Neural cell (in vitro differentiated cells): ENCODE measurements around the gene TMOD4.
A peak's percentile ranks its signal among the peaks of the same experiment; 100 is the strongest.

Source experiments
- EP300 ChIP-seq: fragments of 450-650 bp; conservative IDR thresholded peaks from 2 replicates; pipeline ENCODE4 v1.6.1; 2014; ENCODE audit warnings: antibody characterized with exemption, mild to moderate bottlenecking, moderate library complexity; ENCODE audit not compliant: poor library complexity, severe bottlenecking
- EZH2 ChIP-seq: fragments of 200-600, 300-800 bp; shearing (Covaris generic), sonication (generic); IDR thresholded peaks from 2 replicates; pipeline ENCODE4 v1.6.1; 2014; ENCODE audit warnings: antibody characterized with exemption, low read length, borderline replicate concordance, mild to moderate bottlenecking; ENCODE audit not compliant: insufficient read depth, poor library complexity, severe bottlenecking
- MXI1 ChIP-seq: fragments of 450-650 bp; conservative IDR thresholded peaks from 2 replicates; pipeline ENCODE4 v1.6.1; 2014; ENCODE audit warnings: antibody characterized with exemption, mild to moderate bottlenecking; ENCODE audit not compliant: poor library complexity, severe bottlenecking
- POLR2AphosphoS5 ChIP-seq: IDR thresholded peaks from 2 replicates; pipeline ENCODE4 v1.6.1; 2012
- RAD21 ChIP-seq: fragments of 450-650 bp; conservative IDR thresholded peaks from 2 replicates; pipeline ENCODE4 v1.6.1; 2014; ENCODE audit warnings: antibody characterized with exemption, mild to moderate bottlenecking, moderate library complexity
- TAF1 ChIP-seq: IDR thresholded peaks from 2 replicates; pipeline ENCODE4 v1.6.1; 2012; ENCODE audit warnings: low read depth
- TF ChIP-seq, protein P1 (sequence below): IDR thresholded peaks from 2 replicates; pipeline ENCODE4 v1.6.1; 2012; ENCODE audit warnings: borderline replicate concordance
- TF ChIP-seq, protein P2 (sequence below): fragments of 450-650 bp; IDR thresholded peaks from 2 replicates; pipeline ENCODE4 v1.5.1; 2014; ENCODE audit warnings: antibody characterized with exemption, mild to moderate bottlenecking, moderate library complexity; ENCODE audit not compliant: poor library complexity, severe bottlenecking

DNA sequence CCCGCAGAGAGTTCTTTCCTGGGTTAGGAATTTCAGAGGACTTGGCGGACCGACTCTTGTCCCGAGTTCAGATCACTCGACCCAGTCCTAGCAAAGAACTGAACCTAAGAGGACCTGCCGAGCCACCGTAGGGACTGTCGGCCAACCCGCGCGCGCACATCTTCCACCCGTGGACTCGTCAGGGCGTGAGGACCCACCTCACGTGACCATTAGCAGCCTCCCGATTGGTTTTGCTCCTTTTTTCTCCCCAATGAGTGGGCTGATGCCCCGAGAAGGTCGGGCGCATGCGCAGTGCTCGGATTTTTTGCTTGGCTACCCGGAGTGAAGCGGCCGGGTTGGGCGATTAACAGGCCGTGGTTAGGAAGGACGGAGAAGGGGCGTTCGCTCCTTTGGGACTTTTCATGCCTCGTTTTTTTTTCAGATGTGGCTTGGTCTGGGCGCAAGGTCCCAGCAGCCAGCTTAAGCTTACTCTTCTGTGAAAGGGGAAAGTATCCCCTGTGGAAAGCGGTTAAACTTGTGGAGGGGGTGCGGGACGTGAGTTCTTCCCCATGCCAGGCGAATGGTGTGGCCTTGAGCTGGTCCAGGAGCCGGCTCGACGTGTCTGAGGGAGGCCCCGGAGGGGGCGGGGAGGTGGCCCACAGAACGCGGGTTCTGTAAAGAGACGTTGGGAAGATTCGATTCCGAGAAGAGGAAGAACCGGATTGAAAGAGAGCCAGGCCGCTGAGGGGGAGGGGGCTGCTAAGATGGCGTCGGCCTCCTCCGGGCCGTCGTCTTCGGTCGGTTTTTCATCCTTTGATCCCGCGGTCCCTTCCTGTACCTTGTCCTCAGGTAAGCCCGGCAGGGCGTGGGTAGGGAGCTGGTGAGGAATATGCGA lies 22.7 kb upstream of the TMOD4 start, which contains the start of gene PIP5K1A:
- TF ChIP-seq, protein P1, sequence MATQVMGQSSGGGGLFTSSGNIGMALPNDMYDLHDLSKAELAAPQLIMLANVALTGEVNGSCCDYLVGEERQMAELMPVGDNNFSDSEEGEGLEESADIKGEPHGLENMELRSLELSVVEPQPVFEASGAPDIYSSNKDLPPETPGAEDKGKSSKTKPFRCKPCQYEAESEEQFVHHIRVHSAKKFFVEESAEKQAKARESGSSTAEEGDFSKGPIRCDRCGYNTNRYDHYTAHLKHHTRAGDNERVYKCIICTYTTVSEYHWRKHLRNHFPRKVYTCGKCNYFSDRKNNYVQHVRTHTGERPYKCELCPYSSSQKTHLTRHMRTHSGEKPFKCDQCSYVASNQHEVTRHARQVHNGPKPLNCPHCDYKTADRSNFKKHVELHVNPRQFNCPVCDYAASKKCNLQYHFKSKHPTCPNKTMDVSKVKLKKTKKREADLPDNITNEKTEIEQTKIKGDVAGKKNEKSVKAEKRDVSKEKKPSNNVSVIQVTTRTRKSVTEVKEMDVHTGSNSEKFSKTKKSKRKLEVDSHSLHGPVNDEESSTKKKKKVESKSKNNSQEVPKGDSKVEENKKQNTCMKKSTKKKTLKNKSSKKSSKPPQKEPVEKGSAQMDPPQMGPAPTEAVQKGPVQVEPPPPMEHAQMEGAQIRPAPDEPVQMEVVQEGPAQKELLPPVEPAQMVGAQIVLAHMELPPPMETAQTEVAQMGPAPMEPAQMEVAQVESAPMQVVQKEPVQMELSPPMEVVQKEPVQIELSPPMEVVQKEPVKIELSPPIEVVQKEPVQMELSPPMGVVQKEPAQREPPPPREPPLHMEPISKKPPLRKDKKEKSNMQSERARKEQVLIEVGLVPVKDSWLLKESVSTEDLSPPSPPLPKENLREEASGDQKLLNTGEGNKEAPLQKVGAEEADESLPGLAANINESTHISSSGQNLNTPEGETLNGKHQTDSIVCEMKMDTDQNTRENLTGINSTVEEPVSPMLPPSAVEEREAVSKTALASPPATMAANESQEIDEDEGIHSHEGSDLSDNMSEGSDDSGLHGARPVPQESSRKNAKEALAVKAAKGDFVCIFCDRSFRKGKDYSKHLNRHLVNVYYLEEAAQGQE: peak; percentile 79
- TF ChIP-seq, protein P2, sequence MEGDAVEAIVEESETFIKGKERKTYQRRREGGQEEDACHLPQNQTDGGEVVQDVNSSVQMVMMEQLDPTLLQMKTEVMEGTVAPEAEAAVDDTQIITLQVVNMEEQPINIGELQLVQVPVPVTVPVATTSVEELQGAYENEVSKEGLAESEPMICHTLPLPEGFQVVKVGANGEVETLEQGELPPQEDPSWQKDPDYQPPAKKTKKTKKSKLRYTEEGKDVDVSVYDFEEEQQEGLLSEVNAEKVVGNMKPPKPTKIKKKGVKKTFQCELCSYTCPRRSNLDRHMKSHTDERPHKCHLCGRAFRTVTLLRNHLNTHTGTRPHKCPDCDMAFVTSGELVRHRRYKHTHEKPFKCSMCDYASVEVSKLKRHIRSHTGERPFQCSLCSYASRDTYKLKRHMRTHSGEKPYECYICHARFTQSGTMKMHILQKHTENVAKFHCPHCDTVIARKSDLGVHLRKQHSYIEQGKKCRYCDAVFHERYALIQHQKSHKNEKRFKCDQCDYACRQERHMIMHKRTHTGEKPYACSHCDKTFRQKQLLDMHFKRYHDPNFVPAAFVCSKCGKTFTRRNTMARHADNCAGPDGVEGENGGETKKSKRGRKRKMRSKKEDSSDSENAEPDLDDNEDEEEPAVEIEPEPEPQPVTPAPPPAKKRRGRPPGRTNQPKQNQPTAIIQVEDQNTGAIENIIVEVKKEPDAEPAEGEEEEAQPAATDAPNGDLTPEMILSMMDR: no peak
- TF ChIP-seq EP300 (no peak), TAF1 (peak; percentile 80), POLR2AphosphoS5 (peak; percentile 95), MXI1 (peak; percentile 72), RAD21 (no peak), EZH2 (no peak)
